ENCODE data around the gene TTLL11.

DNA sequence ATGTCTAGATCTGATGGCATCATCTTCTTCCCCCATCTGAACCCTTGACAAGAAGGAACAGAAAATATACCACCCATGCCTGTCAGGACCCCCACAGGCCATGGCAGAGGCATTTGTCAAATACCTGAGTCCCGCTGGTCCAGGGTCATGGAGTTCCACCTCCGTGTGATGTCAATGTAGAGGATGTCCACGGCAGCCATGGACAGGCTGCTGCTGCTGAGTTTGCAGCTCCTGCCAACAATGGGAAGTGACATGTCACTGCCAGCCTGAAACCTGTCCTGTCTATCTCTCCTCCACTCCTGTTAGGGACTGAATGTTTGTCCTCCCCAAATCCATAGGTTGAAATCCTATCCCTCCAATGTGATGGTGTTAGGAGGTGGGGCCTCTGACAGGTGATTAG lies 232.9 kb downstream of the TTLL11 start:
- TF ChIP-seq, protein P1, sequence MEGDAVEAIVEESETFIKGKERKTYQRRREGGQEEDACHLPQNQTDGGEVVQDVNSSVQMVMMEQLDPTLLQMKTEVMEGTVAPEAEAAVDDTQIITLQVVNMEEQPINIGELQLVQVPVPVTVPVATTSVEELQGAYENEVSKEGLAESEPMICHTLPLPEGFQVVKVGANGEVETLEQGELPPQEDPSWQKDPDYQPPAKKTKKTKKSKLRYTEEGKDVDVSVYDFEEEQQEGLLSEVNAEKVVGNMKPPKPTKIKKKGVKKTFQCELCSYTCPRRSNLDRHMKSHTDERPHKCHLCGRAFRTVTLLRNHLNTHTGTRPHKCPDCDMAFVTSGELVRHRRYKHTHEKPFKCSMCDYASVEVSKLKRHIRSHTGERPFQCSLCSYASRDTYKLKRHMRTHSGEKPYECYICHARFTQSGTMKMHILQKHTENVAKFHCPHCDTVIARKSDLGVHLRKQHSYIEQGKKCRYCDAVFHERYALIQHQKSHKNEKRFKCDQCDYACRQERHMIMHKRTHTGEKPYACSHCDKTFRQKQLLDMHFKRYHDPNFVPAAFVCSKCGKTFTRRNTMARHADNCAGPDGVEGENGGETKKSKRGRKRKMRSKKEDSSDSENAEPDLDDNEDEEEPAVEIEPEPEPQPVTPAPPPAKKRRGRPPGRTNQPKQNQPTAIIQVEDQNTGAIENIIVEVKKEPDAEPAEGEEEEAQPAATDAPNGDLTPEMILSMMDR (IDR thresholded peaks at IDR 0.05): no peak
- TF ChIP-seq EZH2phosphoT487 (IDR thresholded peaks at IDR 0.05) (no peak), EZH2 (IDR thresholded peaks at IDR 0.05) (no peak)

All from neural progenitor cell (in vitro differentiated cells).